ENCODE data around the gene BRIX1. TPM values are rescaled to one million over a fixed set of nuclear protein-coding genes. Genes with fewer than 3 reads are reported as not detected.

Gene BRIX1
- total and polyA plus RNA-seq, 2 donors (not counting 1 experiment from before 2014, with no cell fraction given), result 6.9 to 29.3 TPM

GRCh38 chr5:34923694-34924461, 8.4 kb downstream of the BRIX1 start:
- peaks cover 14 to 55% of the 10 kb centered on the region in 2 experiments for H3K36me3 ChIP-seq (replicated peaks in 1 of 2; ENCODE audit: control extremely low read depth in 1 of 2, control insufficient read depth in 1 of 2, extremely low read depth in 1 of 2, insufficient read depth in 2 of 2, low read length in 1 of 2)

DNA sequence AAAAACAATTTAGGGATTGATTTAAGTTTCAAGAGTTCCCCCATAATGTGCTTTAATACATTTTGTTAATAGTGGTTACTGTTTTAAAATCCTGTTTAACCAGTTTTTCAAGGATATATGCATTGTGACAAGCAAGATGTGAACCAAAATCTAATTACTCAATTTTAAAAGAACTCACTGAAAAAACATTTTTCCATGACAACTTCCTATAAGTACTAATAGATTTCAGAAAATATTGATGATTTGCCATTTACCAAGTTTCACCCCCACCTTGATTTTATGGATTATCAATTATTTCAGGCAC, 8.9 kb downstream of the BRIX1 start:
- TF ChIP-seq, protein P1, sequence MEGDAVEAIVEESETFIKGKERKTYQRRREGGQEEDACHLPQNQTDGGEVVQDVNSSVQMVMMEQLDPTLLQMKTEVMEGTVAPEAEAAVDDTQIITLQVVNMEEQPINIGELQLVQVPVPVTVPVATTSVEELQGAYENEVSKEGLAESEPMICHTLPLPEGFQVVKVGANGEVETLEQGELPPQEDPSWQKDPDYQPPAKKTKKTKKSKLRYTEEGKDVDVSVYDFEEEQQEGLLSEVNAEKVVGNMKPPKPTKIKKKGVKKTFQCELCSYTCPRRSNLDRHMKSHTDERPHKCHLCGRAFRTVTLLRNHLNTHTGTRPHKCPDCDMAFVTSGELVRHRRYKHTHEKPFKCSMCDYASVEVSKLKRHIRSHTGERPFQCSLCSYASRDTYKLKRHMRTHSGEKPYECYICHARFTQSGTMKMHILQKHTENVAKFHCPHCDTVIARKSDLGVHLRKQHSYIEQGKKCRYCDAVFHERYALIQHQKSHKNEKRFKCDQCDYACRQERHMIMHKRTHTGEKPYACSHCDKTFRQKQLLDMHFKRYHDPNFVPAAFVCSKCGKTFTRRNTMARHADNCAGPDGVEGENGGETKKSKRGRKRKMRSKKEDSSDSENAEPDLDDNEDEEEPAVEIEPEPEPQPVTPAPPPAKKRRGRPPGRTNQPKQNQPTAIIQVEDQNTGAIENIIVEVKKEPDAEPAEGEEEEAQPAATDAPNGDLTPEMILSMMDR (IDR thresholded peaks at IDR 0.05), result no peak
- TF ChIP-seq EZH2 (IDR thresholded peaks at IDR 0.05; ENCODE audit: borderline replicate concordance, insufficient read depth, low read depth, low read length, poor library complexity, severe bottlenecking), result no peak
- H3K36me3 ChIP-seq (replicated peaks in 1 of 2; ENCODE audit: control extremely low read depth in 1 of 2, control insufficient read depth in 1 of 2, extremely low read depth in 1 of 2, insufficient read depth in 2 of 2, low read length in 1 of 2), result peaks cover 14 to 55% of the 10 kb centered on the region in 2 experiments
- no peak overlapping the region for H3K27ac ChIP-seq (ENCODE audit: low read length in 2 of 2)
- H3K9me3 Mint-ChIP-seq (ENCODE audit: insufficient read depth), result no peaks in the 10 kb centered on the region
- no peaks in the 10 kb centered on the region for H3K9me3 ChIP-seq (ENCODE audit: control extremely low read depth in 1 of 3, control insufficient read depth in 2 of 3, insufficient read depth in 1 of 3, low read length in 2 of 3)
- no peaks in the 10 kb centered on the region for H3K27me3 ChIP-seq (replicated peaks in 1 of 4; ENCODE audit: control extremely low read depth in 1 of 4, control insufficient read depth in 3 of 4, insufficient read depth in 4 of 4, low read length in 3 of 4)
- H3K4me1 ChIP-seq (ENCODE audit: control insufficient read depth in 2 of 2, insufficient read depth in 2 of 2, low read length in 2 of 2), result peaks cover 6 to 9% of the 10 kb centered on the region in 2 donors
- intact Hi-C loops (cut with micrococcal nuclease), result no loop called here
- H3K4me3 ChIP-seq (ENCODE audit: control extremely low read depth in 1 of 5, extremely low read depth in 1 of 5, insufficient read depth in 1 of 5, low read depth in 2 of 5, low read length in 4 of 5), result no peak overlapping the region
- peaks cover 8% of the 10 kb centered on the region for H3K79me2 ChIP-seq (ENCODE audit: control insufficient read depth, insufficient read depth, low read length)
- no peak overlapping the region for H3K4me3 Mint-ChIP-seq
- ATAC-seq (ENCODE audit: low read depth) (no peak), DNase-seq (no peak)
- CTCF ChIA-PET, result no interaction called here
- no peak overlapping the region for H3K9ac ChIP-seq (ENCODE audit: low read length)
- H3K4me1 Mint-ChIP-seq, result peaks cover 10% of the 10 kb centered on the region
- no peaks in the 10 kb centered on the region for H3K27me3 Mint-ChIP-seq
- H3K4me2 ChIP-seq (replicated peaks; ENCODE audit: low read depth, low read length, poor library complexity, severe bottlenecking), result no peak overlapping the region
- H3K27ac Mint-ChIP-seq, result no peak overlapping the region
- POLR2A ChIA-PET, result no interaction called here
- H4K20me1 ChIP-seq (ENCODE audit: control insufficient read depth, insufficient read depth, low read length, poor library complexity, severe bottlenecking), result no peaks in the 10 kb centered on the region
- no peak overlapping the region for H2AFZ ChIP-seq (ENCODE audit: insufficient read depth, low read depth, low read length, poor library complexity, severe bottlenecking)

More at GRCh38 chr5:34923694-34924461, 8.4 kb downstream of the BRIX1 start:
- no peaks in the 10 kb centered on the region for H4K20me1 ChIP-seq (ENCODE audit: control insufficient read depth, insufficient read depth, low read length, poor library complexity, severe bottlenecking)
- Mint-ChIP-seq H3K4me1 (peaks cover 5% of the 10 kb centered on the region), H3K27ac (peak overlapping the region; percentile 67), H3K9me3 (ENCODE audit: insufficient read depth) (no peaks in the 10 kb centered on the region), H3K4me3 (no peak overlapping the region), H3K27me3 (no peaks in the 10 kb centered on the region)
- no peak overlapping the region for H3K9ac ChIP-seq (ENCODE audit: low read length)
- ChIA-PET POLR2A (no interaction called here), CTCF (no interaction called here)
- WGBS (ENCODE audit: insufficient coverage), result 50% methylated on average over 1 of the region's 3 CpGs
- no peaks in the 10 kb centered on the region for H3K27me3 ChIP-seq (replicated peaks in 1 of 4; ENCODE audit: control extremely low read depth in 1 of 4, control insufficient read depth in 3 of 4, insufficient read depth in 4 of 4, low read length in 3 of 4)
- H3K79me2 ChIP-seq (ENCODE audit: control insufficient read depth, insufficient read depth, low read length), result peaks cover 11% of the 10 kb centered on the region
- H3K4me2 ChIP-seq (replicated peaks; ENCODE audit: low read depth, low read length, poor library complexity, severe bottlenecking), result no peak overlapping the region
- H3K27ac ChIP-seq (ENCODE audit: low read length in 2 of 2), result no peak overlapping the region
- ATAC-seq (ENCODE audit: low read depth) (no peak), DNase-seq (no peak)
- intact Hi-C loops (cut with micrococcal nuclease), result no loop called here
- TF ChIP-seq, protein P1 (IDR thresholded peaks at IDR 0.05), result no peak
- TF ChIP-seq EZH2 (IDR thresholded peaks at IDR 0.05; ENCODE audit: borderline replicate concordance, insufficient read depth, low read depth, low read length, poor library complexity, severe bottlenecking), result no peak
- H2AFZ ChIP-seq (ENCODE audit: insufficient read depth, low read depth, low read length, poor library complexity, severe bottlenecking), result no peak overlapping the region
- peaks cover 4 to 8% of the 10 kb centered on the region in 2 donors for H3K4me1 ChIP-seq (ENCODE audit: control insufficient read depth in 2 of 2, insufficient read depth in 2 of 2, low read length in 2 of 2)
- no peak overlapping the region for H3K4me3 ChIP-seq (ENCODE audit: control extremely low read depth in 1 of 5, extremely low read depth in 1 of 5, insufficient read depth in 1 of 5, low read depth in 2 of 5, low read length in 4 of 5)
- H3K9me3 ChIP-seq (ENCODE audit: control extremely low read depth in 1 of 3, control insufficient read depth in 2 of 3, insufficient read depth in 1 of 3, low read length in 2 of 3), result no peaks in the 10 kb centered on the region
